Dedifferentiated amniotic fluid mesenchymal stem cell (primary cell): ENCODE results near the gene SLC22A8.
"Not testable (repeated sequence)": the region's sequence is repeated elsewhere in the genome, so short reads cannot be mapped to it uniquely, and the experiment has no call there.

Source experiments
- DNase-seq: peaks from one replicate; pipeline ENCODE4 v3.0.0-alpha.2; 2016; ENCODE audit errors: extremely low spot score

The SLC22A8 gene

GRCh38 chr11:62988276-62988675 lies 27.4 kb downstream of the SLC22A8 start:
- no peak for DNase-seq

- no peak for DNase-seq
Measured at GRCh38 chr11:62985041-62985750, 30.4 kb downstream of the SLC22A8 start.

- no peak for DNase-seq
Measured at GRCh38 chr11:62984451-62984991, 31.1 kb downstream of the SLC22A8 start, which contains the start of gene SLC22A6. SLC22A6 (minus strand) TSS chr11:62984967; CDS start chr11:62984690, 277 bp downstream.

- DNase-seq: no peak
Measured at GRCh38 chr11:62983536-62984199, 32.0 kb downstream of the SLC22A8 start.

GRCh38 chr11:62981743-62982142 lies 33.9 kb downstream of the SLC22A8 start:
- no peak for DNase-seq

GRCh38 chr11:62980133-62980760 lies 35.4 kb downstream of the SLC22A8 start:
- DNase-seq: no peak

- no peak for DNase-seq
Measured at GRCh38 chr11:62976109-62976508, 39.5 kb downstream of the SLC22A8 start.

- DNase-seq: no peak
Measured at GRCh38 chr11:62974848-62975522, 40.7 kb downstream of the SLC22A8 start.

GRCh38 chr11:62965574-62965973 lies 50.1 kb downstream of the SLC22A8 start:
- DNase-seq: no peak

- no peak for DNase-seq
Measured at GRCh38 chr11:62962391-62962790, 53.2 kb downstream of the SLC22A8 start.

GRCh38 chr11:62961017-62961570 lies 54.5 kb downstream of the SLC22A8 start:
- DNase-seq: no peak

- DNase-seq: no peak
Measured at GRCh38 chr11:62959422-62959980, 56.1 kb downstream of the SLC22A8 start.

GRCh38 chr11:62958547-62959421 lies 56.9 kb downstream of the SLC22A8 start:
- DNase-seq: no peak

- no peak for DNase-seq
Measured at GRCh38 chr11:62957147-62957546, 58.5 kb downstream of the SLC22A8 start.

GRCh38 chr11:62954478-62954877 lies 61.2 kb downstream of the SLC22A8 start:
- no peak for DNase-seq

GRCh38 chr11:62953811-62954210 lies 61.8 kb downstream of the SLC22A8 start:
- DNase-seq: no peak

- no peak for DNase-seq
Measured at GRCh38 chr11:62948765-62949320, 66.8 kb downstream of the SLC22A8 start.

GRCh38 chr11:62945538-62945937 lies 70.1 kb downstream of the SLC22A8 start:
- not testable (repeated sequence) for DNase-seq
